ENCODE results near the gene ADISSP. TPM values are rescaled to one million over a fixed set of nuclear protein-coding genes. Genes with fewer than 3 reads are reported as not detected.

ADISSP gene
- total and polyA plus RNA-seq, 2 of the 8 experiments (the other 6 are each of a cell fraction or from before 2014, with no cell fraction given), result 111 to 141 TPM

DNA sequence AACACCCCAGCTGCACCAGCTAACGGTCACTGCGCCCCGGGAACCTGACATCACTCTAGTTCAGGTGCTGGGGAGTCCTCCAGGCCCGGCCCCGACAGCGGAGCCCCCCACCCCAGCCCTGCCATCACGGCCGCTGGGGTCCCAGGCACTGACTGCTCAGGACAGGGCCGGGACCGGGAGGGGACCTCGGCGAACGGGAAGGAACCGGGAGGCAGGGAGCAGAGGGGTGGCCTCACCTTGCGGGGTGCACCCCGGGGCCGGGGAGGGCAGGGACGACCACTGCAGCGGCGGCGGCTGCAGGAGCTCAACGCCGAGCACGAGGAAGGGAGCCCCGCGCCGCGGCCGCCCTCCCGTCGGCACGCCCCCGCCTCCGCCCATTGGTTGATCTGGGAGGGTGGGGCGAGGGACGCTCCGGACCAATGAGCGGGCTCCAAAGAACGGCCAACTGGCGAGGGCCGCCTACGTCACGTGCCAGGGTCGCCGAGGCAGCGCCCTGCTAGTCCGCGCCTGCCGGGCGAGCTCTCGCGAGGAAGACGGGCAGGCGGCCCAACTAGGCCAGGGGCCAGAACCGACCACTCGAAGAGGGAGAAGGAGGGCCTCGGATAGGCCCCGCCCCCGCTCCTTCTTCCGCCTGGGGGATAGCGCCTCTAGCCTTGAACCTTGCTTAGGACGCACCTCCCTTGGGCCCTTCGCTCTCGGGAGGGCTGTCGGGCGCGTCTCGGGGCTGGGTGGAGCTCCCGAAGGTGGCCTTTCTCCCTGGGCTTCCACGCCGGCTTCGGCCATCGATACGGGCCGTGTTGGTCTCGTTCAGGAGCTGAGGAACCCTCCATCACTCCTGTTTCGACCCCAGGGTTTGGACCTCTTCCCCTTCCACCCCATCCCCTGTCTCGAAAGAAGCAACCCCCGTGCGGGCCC lies at the start of gene ADISSP (continued):
- TF ChIP-seq, protein P1, sequence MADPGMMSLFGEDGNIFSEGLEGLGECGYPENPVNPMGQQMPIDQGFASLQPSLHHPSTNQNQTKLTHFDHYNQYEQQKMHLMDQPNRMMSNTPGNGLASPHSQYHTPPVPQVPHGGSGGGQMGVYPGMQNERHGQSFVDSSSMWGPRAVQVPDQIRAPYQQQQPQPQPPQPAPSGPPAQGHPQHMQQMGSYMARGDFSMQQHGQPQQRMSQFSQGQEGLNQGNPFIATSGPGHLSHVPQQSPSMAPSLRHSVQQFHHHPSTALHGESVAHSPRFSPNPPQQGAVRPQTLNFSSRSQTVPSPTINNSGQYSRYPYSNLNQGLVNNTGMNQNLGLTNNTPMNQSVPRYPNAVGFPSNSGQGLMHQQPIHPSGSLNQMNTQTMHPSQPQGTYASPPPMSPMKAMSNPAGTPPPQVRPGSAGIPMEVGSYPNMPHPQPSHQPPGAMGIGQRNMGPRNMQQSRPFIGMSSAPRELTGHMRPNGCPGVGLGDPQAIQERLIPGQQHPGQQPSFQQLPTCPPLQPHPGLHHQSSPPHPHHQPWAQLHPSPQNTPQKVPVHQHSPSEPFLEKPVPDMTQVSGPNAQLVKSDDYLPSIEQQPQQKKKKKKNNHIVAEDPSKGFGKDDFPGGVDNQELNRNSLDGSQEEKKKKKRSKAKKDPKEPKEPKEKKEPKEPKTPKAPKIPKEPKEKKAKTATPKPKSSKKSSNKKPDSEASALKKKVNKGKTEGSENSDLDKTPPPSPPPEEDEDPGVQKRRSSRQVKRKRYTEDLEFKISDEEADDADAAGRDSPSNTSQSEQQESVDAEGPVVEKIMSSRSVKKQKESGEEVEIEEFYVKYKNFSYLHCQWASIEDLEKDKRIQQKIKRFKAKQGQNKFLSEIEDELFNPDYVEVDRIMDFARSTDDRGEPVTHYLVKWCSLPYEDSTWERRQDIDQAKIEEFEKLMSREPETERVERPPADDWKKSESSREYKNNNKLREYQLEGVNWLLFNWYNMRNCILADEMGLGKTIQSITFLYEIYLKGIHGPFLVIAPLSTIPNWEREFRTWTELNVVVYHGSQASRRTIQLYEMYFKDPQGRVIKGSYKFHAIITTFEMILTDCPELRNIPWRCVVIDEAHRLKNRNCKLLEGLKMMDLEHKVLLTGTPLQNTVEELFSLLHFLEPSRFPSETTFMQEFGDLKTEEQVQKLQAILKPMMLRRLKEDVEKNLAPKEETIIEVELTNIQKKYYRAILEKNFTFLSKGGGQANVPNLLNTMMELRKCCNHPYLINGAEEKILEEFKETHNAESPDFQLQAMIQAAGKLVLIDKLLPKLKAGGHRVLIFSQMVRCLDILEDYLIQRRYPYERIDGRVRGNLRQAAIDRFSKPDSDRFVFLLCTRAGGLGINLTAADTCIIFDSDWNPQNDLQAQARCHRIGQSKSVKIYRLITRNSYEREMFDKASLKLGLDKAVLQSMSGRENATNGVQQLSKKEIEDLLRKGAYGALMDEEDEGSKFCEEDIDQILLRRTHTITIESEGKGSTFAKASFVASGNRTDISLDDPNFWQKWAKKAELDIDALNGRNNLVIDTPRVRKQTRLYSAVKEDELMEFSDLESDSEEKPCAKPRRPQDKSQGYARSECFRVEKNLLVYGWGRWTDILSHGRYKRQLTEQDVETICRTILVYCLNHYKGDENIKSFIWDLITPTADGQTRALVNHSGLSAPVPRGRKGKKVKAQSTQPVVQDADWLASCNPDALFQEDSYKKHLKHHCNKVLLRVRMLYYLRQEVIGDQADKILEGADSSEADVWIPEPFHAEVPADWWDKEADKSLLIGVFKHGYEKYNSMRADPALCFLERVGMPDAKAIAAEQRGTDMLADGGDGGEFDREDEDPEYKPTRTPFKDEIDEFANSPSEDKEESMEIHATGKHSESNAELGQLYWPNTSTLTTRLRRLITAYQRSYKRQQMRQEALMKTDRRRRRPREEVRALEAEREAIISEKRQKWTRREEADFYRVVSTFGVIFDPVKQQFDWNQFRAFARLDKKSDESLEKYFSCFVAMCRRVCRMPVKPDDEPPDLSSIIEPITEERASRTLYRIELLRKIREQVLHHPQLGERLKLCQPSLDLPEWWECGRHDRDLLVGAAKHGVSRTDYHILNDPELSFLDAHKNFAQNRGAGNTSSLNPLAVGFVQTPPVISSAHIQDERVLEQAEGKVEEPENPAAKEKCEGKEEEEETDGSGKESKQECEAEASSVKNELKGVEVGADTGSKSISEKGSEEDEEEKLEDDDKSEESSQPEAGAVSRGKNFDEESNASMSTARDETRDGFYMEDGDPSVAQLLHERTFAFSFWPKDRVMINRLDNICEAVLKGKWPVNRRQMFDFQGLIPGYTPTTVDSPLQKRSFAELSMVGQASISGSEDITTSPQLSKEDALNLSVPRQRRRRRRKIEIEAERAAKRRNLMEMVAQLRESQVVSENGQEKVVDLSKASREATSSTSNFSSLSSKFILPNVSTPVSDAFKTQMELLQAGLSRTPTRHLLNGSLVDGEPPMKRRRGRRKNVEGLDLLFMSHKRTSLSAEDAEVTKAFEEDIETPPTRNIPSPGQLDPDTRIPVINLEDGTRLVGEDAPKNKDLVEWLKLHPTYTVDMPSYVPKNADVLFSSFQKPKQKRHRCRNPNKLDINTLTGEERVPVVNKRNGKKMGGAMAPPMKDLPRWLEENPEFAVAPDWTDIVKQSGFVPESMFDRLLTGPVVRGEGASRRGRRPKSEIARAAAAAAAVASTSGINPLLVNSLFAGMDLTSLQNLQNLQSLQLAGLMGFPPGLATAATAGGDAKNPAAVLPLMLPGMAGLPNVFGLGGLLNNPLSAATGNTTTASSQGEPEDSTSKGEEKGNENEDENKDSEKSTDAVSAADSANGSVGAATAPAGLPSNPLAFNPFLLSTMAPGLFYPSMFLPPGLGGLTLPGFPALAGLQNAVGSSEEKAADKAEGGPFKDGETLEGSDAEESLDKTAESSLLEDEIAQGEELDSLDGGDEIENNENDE (IDR thresholded peaks at IDR 0.05; ENCODE audit: insufficient replicate concordance, low read length), result no peak
- TF ChIP-seq SIN3A (conservative IDR thresholded peaks at IDR 0.05 in 1 of 2, IDR thresholded peaks at IDR 0.05 in 1 of 2; ENCODE audit: low read depth in 1 of 2, low read length in 2 of 2), result 0 out of 4 replicates have a peak, but pooled peaks have one; percentile 14 to 64
- no peak for TF ChIP-seq NRF1 (IDR thresholded peaks at IDR 0.05; ENCODE audit: low read depth, low read length)
- TF ChIP-seq HDAC2 (IDR thresholded peaks at IDR 0.05; ENCODE audit: borderline replicate concordance in 1 of 2, low read depth in 2 of 2, low read length in 2 of 2), result peak in 1 of 2 experiments; percentile 4; a peak in 1 of 4 replicates
- TF ChIP-seq EGR1 (IDR thresholded peaks at IDR 0.05; ENCODE audit: borderline replicate concordance, low read depth, low read length), result peak; percentile 65; the same call in 1 of the 2 replicates
- TF ChIP-seq RXRA (IDR thresholded peaks at IDR 0.05; ENCODE audit: insufficient read depth, low read depth, low read length), result no peak
- no peak for TF ChIP-seq SIX5 (IDR thresholded peaks at IDR 0.05; ENCODE audit: low read depth, low read length)
- peak; percentile 30 for TF ChIP-seq POLR2AphosphoS5 (IDR thresholded peaks at IDR 0.05; ENCODE audit: low read depth, low read length)
- TF ChIP-seq SP1 (IDR thresholded peaks at IDR 0.05; ENCODE audit: low read depth, low read length), result no peak; the same call in 1 of the 2 replicates
